DMS53 (cell line): ENCODE data around the gene TMEM60.
"Not testable (repeated sequence)": the region's sequence is repeated elsewhere in the genome, so short reads cannot be mapped to it uniquely, and the experiment has no call there.

Experiments
- DNase-seq: peaks from one replicate; lab custom pipeline; 2025; lab: John Stamatoyannopoulos, UW

The TMEM60 gene

DNA sequence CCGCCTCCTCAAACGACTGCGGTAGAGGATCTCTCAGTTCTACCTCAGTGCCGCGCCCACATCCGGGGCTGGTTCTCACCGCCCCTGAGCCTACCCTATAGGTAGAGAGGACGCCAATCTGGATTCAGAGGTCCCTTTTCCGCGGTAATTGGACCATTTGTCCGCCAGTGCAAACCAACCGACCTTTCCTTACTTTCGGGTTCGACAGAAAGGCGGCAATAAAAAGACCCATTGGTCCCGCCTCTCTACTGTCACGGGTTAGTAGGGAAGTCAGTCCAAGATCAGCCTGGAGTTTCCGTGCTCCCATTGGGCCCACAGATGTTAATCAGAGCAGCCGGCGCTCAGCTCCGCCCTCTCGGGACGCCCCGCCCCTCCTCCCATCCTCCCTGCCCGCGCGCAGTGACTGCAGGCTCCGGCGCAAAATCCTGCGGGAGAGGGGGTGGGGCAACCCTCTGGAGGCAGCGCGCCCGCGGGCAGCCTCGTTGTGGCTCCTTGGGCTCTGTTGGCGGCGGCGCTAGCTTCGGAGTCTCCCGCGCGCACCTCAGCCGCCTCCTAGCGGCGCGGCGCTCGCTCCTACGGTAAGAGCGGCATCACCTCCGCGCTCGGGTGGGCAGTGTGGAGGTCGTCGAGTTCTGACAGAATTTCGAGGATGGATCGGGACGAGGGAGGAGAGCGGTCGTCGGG, at the start of gene TMEM60, which contains the start of gene PHTF2:
Gene TMEM60, minus strand, starts transcription at position 41 of the 684 bp plus-strand sequence. CDS start 4,061 bp downstream, outside the sequence.
Gene PHTF2, plus strand, starts transcription at position 380 of the 684 bp plus-strand sequence.
- DNase-seq, result peak; percentile 100

- DNase-seq, result no peak
These were observed 48.3 kb upstream of the TMEM60 start for GRCh38 chr7:77846317-77847092.

- DNase-seq, result no peak
These were observed 45.0 kb upstream of the TMEM60 start for GRCh38 chr7:77843194-77843593.

GRCh38 chr7:77839919-77840318, 41.7 kb upstream of the TMEM60 start:
- DNase-seq, result peak; percentile 29

DNA sequence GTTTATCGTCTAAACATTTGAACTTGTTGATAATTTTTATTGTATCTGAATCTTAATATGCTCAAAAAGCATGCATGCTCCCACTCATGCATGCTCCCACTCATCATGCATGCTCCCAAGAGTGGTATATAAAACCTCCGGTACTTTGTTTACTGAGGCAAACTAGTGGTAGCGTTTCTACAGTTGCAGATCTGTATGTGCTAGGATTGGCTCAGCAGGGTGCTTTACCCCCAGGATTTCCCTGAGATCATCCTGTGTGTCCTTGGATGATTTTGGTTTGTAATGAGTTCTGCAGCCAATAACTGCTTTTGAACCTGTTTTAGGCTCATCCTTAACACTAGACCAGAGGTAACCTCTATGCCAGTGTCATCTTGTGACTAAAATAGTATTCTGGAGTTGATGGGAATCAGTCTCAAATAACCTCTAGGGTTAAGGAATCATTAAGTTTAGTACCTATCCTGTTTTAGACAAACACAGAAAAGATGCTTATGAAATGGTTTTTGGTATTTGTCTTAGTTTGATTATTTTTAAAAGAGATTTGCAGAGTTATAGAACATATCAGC, 40.8 kb upstream of the TMEM60 start:
- DNase-seq, result peak; percentile 47

- DNase-seq, result peak; percentile 76
These were observed 39.7 kb upstream of the TMEM60 start for GRCh38 chr7:77837966-77838365.

DNA sequence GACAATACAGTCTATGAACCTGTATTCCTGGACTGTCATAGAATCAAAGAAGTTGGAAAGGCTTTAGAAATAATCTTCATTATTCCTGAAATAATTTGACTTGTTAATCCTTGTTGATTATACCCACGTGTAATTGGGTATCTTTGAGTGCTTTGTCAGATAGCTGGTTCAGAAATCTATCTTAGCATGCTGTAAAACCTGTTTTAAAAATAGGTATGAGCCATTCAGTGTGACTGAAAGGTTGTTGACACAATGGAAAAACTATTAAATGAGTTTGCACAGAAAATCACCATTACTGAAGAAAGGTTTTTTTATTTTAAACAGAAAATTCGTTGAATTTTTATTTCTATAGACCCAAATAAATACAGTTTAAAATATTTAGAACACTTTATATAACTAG, 39.0 kb upstream of the TMEM60 start:
- DNase-seq, result peak; percentile 83

GRCh38 chr7:77836425-77836824, 38.2 kb upstream of the TMEM60 start:
- DNase-seq, result not testable (repeated sequence)

DNA sequence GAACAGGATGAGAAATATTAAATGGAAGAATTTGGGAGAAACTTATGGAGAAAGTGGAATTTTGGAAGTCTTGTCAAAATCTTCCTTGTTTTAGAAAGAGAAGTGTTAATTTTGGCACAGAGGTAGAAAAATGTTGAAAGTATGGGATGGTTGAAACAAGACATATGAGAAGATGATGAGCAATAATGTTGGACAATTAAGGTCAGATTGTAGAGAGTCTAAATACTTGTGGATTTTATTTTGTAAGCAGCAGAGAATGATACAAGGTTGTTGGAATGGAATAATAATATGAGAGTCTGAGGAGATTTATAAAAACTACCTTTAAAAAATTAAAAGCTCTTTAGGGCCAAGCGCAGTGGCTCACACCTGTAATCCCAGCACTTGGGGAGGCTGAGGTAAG, 34.9 kb upstream of the TMEM60 start:
- no peak for DNase-seq

DNA sequence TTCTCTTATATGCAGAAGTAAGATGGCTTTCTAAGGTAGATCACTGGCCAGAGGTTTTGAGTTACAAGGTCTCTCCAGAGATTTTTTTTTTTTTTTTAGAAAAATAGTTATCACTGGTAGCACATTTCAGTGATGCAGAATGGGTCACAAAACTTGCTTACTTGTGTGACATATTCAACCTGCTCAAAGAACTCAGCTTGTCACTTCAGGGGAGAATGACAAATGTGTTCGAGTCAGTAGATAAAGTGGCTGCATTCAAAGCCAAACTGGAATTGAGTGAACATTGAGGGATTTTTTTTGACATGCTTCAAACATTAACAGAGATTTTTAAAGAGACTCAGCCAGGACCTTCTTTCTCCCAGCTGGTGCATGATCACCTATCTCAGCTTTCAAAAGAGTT, 33.7 kb upstream of the TMEM60 start:
- no peak for DNase-seq

DNA sequence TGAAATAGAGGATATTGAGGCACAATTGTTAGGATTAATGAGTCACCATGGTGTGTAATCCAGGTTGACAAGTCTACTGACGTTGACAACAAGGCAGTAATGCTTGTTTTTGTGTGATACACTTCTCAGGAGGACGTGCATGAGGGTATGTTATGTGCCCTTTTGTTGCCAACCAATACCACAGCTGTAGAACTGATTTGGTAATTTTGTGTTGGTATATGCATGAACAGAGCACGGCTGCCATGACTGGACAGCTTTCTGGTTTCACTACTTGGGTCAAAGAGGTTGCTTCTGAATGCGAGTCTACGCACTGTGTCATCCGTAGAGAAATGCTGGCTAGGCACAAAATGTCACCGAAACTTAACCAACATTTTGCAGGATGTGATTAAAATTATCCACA, 33.2 kb upstream of the TMEM60 start:
- DNase-seq, result peak; percentile 32

DNA sequence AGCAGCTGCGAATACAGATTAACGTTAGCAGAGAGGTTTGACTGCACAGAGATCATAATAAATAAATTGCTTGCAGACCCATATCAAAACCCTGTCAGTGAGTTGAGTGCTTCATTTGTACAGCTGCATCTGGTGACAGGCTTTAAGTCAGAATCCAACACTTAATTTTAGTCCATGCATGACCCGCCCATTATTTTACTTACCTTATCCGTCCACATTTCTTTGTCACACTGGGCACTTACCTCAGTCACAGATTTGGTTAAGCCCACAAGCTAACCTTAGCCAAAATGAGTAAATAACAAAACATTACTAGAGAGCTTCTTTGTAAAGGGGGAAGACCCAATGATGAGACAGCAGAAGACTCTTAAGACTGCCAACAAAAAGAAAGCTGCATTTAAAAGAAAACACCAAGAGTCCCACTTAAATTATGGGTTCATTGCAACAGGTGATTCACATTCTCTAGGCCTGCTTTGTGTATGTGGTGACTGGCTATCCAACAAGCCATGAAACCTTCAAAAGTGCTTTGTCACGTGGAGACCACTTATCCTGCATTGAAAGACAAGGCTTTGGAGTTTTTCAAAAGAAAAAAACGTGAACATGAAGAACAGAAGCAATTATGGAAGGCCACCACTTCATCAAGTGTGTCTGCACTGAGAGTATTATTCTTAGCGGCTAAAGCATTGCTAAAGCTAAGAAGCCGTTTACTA, 32.6 kb upstream of the TMEM60 start:
- DNase-seq, result peak; percentile 44

DNA sequence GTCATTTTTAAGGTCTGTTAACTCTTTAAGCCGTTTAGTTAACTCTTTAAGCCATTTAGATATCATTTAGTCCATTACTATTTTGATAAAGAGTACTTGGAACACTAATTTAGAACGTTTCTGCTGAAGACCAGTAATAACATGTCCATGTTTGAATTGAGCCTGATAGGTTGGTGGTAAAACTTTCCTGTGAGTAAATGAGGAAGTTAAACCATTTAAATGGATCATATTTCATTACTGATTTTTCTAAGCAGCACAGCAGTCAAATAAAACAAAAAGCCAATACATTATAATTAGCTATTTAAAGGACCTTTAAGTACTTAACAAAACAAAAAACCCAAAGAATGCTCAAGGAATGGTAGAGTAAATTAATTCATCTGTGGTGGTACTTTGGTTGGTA, 29.8 kb upstream of the TMEM60 start:
- peak; percentile 34 for DNase-seq

DNA sequence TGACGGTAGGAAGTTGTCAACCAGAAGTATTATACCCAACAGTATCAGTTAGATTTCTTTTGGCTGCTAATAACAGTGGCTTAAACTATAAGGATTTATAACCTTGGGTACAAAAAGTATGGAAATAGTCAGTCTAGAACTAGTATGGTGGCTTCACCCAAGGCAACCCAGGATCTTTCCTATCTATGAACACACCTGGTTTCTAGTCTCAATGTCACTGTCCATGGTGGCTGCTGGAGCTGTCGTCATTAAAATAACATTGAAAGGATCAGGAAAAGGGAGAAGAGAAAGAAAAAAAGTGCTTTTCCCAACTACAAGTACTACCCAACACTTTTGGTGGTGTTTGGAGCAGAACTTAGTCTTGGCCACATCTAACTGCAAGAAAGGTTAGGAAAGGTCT, 28.1 kb upstream of the TMEM60 start:
- no peak for DNase-seq

DNA sequence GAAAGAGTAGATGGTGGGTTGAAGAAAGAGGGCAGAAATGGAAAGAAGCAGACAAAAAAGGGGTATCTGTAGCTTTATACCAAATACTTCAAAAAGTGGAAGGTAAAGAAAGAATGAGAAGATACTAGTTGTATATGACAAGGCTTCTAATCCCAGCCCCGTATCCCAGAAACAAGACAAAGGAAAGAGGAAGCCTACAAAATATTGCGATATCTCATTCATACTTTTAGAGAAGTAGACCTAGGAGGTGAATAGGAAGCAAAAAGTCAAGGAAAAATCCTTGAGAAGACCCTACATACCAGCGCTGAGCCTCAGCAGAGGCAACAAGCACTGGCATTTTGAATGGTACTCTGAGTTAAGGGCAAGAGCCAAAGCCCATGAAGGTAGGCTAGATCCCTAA, 26.9 kb upstream of the TMEM60 start:
- no peak for DNase-seq

DNA sequence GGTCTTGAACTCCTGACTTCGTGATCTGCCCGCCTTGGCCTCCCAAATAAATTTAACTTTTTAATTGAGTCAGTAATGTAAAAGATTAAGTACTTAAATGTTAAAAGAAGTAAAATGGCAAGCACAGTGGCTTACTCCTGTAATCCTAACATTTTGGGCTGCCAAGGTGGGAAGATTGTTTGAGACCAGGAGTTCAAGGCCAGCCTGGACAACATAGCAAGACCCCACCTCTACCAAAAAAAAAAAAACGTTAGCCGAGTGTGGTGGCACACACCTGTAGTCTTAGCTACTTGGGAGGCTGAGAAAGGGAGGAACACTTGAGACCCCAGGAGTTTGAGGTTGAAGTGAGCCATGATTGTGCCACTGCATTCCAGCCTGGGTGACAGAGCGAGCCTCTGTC, 26.4 kb upstream of the TMEM60 start:
- no peak for DNase-seq

GRCh38 chr7:77823787-77824186, 25.6 kb upstream of the TMEM60 start:
- DNase-seq, result no peak

- no peak for DNase-seq
These were observed 24.0 kb upstream of the TMEM60 start for GRCh38 chr7:77822269-77822668.

- DNase-seq, result no peak
These were observed 22.7 kb upstream of the TMEM60 start for GRCh38 chr7:77820967-77821366.

- DNase-seq, result no peak
These were observed 20.8 kb upstream of the TMEM60 start for GRCh38 chr7:77819021-77819420.

DNA sequence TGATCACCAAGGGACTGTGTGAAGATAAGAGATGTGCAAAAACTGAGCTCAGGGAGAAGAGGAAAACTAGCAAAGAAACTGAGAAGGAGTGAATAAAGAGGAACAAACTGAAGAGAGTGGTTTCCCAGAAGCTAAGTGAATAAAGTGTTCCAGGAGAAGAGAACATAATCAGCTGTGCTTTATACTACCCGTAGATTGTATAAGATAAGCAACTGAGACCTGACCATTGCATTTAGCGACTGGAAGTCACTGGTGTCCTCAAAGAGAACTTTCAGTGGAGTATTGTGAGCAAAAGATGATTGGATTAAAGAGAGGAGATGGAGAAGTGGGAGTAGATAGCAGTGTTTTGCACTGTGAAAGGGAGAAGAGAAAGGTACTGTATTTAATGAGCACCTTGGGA, 14.9 kb upstream of the TMEM60 start:
- DNase-seq, result no peak

GRCh38 chr7:77812290-77812685, 14.1 kb upstream of the TMEM60 start:
- DNase-seq, result no peak
